ENCODE measurements around the gene SHISA8. TPM values are rescaled to one million over a fixed set of nuclear protein-coding genes. Genes with fewer than 3 reads are reported as not detected.

Gene SHISA8
- total RNA-seq, 2 donors from 2014 or later, result 0.58 TPM; not detected in 1

DNA sequence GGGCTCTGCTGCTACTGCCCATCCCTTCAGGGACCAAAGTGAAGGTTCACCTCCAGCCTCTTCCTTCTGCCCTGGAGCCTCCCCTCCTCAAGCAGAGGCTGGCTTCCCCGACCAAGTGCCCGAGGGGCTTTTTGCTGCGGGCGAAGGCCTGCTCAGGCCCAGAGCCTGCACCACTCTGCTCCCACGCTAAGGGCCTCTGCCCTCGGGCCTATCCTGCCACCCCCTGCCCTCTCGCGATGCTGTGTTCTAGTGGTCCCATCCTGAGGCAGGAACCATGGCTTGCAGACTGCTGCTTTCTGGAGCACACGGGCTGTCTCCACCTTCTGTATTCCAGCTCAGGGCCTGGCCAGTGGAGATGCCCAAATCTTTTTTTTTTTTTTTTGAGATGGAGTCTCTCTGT, 20.6 kb upstream of the SHISA8 start:
- Mint-ChIP-seq H3K9me3 (no peaks in the 10 kb centered on the region), H3K27ac (no peak overlapping the region), H3K27me3 (ENCODE audit: insufficient read depth) (no peaks in the 10 kb centered on the region), H3K4me1 (no peaks in the 10 kb centered on the region), H3K4me3 (no peak overlapping the region), H3K36me3 (ENCODE audit: low read depth) (peaks cover 25% of the 10 kb centered on the region)
- H3K4me1 ChIP-seq (ENCODE audit: control insufficient read depth, insufficient read depth, low read length), result no peaks in the 10 kb centered on the region
- peaks cover 8% of the 10 kb centered on the region for H3K36me3 ChIP-seq (ENCODE audit: control insufficient read depth, insufficient read depth, low read length)
- TF ChIP-seq, protein P1, sequence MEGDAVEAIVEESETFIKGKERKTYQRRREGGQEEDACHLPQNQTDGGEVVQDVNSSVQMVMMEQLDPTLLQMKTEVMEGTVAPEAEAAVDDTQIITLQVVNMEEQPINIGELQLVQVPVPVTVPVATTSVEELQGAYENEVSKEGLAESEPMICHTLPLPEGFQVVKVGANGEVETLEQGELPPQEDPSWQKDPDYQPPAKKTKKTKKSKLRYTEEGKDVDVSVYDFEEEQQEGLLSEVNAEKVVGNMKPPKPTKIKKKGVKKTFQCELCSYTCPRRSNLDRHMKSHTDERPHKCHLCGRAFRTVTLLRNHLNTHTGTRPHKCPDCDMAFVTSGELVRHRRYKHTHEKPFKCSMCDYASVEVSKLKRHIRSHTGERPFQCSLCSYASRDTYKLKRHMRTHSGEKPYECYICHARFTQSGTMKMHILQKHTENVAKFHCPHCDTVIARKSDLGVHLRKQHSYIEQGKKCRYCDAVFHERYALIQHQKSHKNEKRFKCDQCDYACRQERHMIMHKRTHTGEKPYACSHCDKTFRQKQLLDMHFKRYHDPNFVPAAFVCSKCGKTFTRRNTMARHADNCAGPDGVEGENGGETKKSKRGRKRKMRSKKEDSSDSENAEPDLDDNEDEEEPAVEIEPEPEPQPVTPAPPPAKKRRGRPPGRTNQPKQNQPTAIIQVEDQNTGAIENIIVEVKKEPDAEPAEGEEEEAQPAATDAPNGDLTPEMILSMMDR (conservative IDR thresholded peaks at IDR 0.05), result no peak
- WGBS, 2 experiments (ENCODE audit: insufficient coverage in 1 of 2, insufficient read length in 1 of 2), result 86 to 96% methylated on average over 8 to 9 of the region's 9 CpGs
- no peak overlapping the region for H3K27ac ChIP-seq (ENCODE audit: low read depth, low read length)
- H3K9ac ChIP-seq (ENCODE audit: extremely low read depth, low read length, poor library complexity, severe bottlenecking), result no peak overlapping the region
- no peak for DNase-seq
- H3K4me3 ChIP-seq (ENCODE audit: low read length), result no peak overlapping the region
- H3K9me3 ChIP-seq (ENCODE audit: control insufficient read depth, low read length), result no peaks in the 10 kb centered on the region
- H3K27me3 ChIP-seq (ENCODE audit: control insufficient read depth, insufficient read depth, low read length, poor library complexity, severe bottlenecking), result no peaks in the 10 kb centered on the region

DNA sequence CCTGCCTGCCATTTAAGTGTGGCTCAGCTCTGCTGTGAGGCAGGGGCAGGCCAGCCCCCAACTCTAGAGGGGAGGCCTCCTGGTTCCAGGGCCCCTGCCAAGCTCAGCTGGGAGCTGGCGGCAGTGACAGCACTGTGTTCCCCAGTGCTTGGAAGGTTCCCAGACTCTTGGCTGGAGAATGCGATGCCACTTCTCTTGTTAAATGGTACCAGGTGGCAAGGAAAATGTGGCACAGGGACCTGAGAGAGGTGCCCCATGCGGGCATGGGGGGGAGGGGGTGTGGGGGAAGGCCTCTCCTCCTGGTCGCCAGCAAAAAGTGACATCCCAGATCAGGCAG, 20.1 kb upstream of the SHISA8 start:
- H3K36me3 ChIP-seq (ENCODE audit: control insufficient read depth, insufficient read depth, low read length), result peaks cover 8% of the 10 kb centered on the region
- 88 to 100% methylated on average over 2 to 3 of the region's 4 CpGs for WGBS, 2 experiments (ENCODE audit: insufficient coverage in 1 of 2, insufficient read length in 1 of 2)
- DNase-seq, result no peak
- H3K9ac ChIP-seq (ENCODE audit: extremely low read depth, low read length, poor library complexity, severe bottlenecking), result no peak overlapping the region
- H3K4me3 ChIP-seq (ENCODE audit: low read length), result no peak overlapping the region
- no peaks in the 10 kb centered on the region for H3K9me3 ChIP-seq (ENCODE audit: control insufficient read depth, low read length)
- no peaks in the 10 kb centered on the region for H3K4me1 Mint-ChIP-seq
- H3K4me1 ChIP-seq (ENCODE audit: control insufficient read depth, insufficient read depth, low read length), result no peaks in the 10 kb centered on the region
- H3K4me3 Mint-ChIP-seq, result no peak overlapping the region
- H3K27ac ChIP-seq (ENCODE audit: low read depth, low read length), result no peak overlapping the region
- H3K9me3 Mint-ChIP-seq, result no peaks in the 10 kb centered on the region
- H3K27ac Mint-ChIP-seq, result no peak overlapping the region
- no peaks in the 10 kb centered on the region for H3K27me3 ChIP-seq (ENCODE audit: control insufficient read depth, insufficient read depth, low read length, poor library complexity, severe bottlenecking)
- TF ChIP-seq, protein P1 (conservative IDR thresholded peaks at IDR 0.05), result no peak
- peaks cover 22% of the 10 kb centered on the region for H3K36me3 Mint-ChIP-seq (ENCODE audit: low read depth)
- no peaks in the 10 kb centered on the region for H3K27me3 Mint-ChIP-seq (ENCODE audit: insufficient read depth)

DNA sequence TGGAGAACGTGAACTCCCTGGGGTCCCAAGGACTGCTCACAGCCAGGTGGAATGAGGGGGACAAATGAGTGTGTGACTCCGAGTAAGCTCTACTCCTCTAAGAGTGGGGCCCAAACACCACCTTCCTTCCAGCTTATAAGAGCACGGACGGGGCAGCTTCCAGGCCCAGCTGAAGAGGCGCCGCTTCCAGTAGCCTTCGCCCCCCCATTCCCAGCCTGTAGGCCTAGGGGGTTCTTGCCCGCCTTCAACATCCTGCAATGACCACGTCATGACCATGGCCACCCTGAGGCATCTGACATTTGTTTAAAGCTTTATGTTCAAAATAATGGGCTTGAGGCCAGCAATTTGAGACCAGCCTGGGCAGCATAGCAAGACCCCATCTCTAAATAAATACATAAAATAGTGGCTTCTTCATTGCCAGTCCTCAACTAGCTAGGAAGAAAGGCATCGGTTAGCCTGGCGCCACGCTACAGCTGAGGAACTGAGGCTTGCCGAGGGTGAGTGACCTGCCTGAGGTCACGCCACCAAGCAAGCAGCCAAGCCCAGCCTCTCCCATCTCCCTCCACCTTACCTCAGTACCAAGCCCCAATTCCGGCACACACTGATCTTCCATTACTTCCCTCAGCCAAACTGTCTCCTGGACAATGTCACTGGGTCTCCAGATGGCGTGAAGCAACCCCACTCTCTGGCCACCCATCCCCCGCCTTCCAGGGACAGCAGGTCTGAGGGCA, 19.6 kb upstream of the SHISA8 start:
- H3K9ac ChIP-seq (ENCODE audit: extremely low read depth, low read length, poor library complexity, severe bottlenecking), result no peak overlapping the region
- no peaks in the 10 kb centered on the region for H3K4me1 Mint-ChIP-seq

More for the DNA sequence above, 19.6 kb upstream of the SHISA8 start:
- no peak overlapping the region for H3K4me3 ChIP-seq (ENCODE audit: low read length)
- peaks cover 5% of the 10 kb centered on the region for H3K36me3 ChIP-seq (ENCODE audit: control insufficient read depth, insufficient read depth, low read length)
- Mint-ChIP-seq H3K36me3 (ENCODE audit: low read depth) (peaks cover 17% of the 10 kb centered on the region), H3K27ac (no peak overlapping the region), H3K4me3 (no peak overlapping the region), H3K27me3 (ENCODE audit: insufficient read depth) (peaks cover under 1% of the 10 kb centered on the region), H3K9me3 (no peaks in the 10 kb centered on the region)
- H3K4me1 ChIP-seq (ENCODE audit: control insufficient read depth, insufficient read depth, low read length), result no peaks in the 10 kb centered on the region
- H3K27me3 ChIP-seq (ENCODE audit: control insufficient read depth, insufficient read depth, low read length, poor library complexity, severe bottlenecking), result no peaks in the 10 kb centered on the region
- H3K27ac ChIP-seq (ENCODE audit: low read depth, low read length), result no peak overlapping the region
- TF ChIP-seq, protein P1 (conservative IDR thresholded peaks at IDR 0.05), result no peak
- no peaks in the 10 kb centered on the region for H3K9me3 ChIP-seq (ENCODE audit: control insufficient read depth, low read length)
- 95 to 98% methylated on average over 9 to 17 of the region's 17 CpGs for WGBS, 2 experiments (ENCODE audit: insufficient coverage in 1 of 2, insufficient read length in 1 of 2)
- DNase-seq, result peak; percentile 52

Data from endodermal cell (in vitro differentiated cells).